ENCODE measurements around the gene LPAR1.

Gene LPAR1

GRCh38 chr9:111000202-111000601 lies 38.1 kb downstream of the LPAR1 start:
- DNase-seq = peak in 1 of 2 donors; percentile 60
- no peaks in the 10 kb centered on the region for H3K9me3 ChIP-seq
- intact Hi-C loops (cut with DNase I; ENCODE audit: low total_unique reads) = no loop called here
- no peaks in the 10 kb centered on the region for H3K27me3 ChIP-seq
- no peak overlapping the region for H3K27ac ChIP-seq
- no peak overlapping the region for H3K4me3 ChIP-seq
- H3K36me3 ChIP-seq = no peaks in the 10 kb centered on the region
- peaks cover 0 to 70% (median 20%) of the 10 kb centered on the region in 4 donors for H3K4me1 ChIP-seq
- TF ChIP-seq CTCF (IDR thresholded peaks at IDR 0.05) = no peak

GRCh38 chr9:110999379-110999778 lies 38.9 kb downstream of the LPAR1 start:
- Histone ChIP-seq H3K27me3 (no peaks in the 10 kb centered on the region), H3K4me1 (peaks cover 0 to 78% (median 23%) of the 10 kb centered on the region in 4 donors), H3K36me3 (no peaks in the 10 kb centered on the region), H3K9me3 (no peaks in the 10 kb centered on the region), H3K4me3 (no peak overlapping the region), H3K27ac (peak overlapping the region in 1 of 2 donors; percentile 4)
- no peak for TF ChIP-seq CTCF (IDR thresholded peaks at IDR 0.05)
- no peak for DNase-seq
- intact Hi-C loops (cut with DNase I; ENCODE audit: low total_unique reads) = no loop called here

GRCh38 chr9:110997847-110998246 lies 40.4 kb downstream of the LPAR1 start:
- Histone ChIP-seq H3K27me3 (no peaks in the 10 kb centered on the region), H3K27ac (peak overlapping the region in 1 of 2 donors; percentile 54), H3K36me3 (no peaks in the 10 kb centered on the region), H3K4me3 (no peak overlapping the region), H3K4me1 (peaks cover 0 to 80% (median 24%) of the 10 kb centered on the region in 4 donors), H3K9me3 (no peaks in the 10 kb centered on the region)
- DNase-seq = no peak
- no peak for TF ChIP-seq CTCF (IDR thresholded peaks at IDR 0.05)
- intact Hi-C loops (cut with DNase I; ENCODE audit: low total_unique reads) = no loop called here

GRCh38 chr9:110996436-110997220 lies 41.6 kb downstream of the LPAR1 start:
- H3K36me3 ChIP-seq = no peaks in the 10 kb centered on the region
- intact Hi-C loops (cut with DNase I; ENCODE audit: low total_unique reads) = no loop called here
- H3K4me1 ChIP-seq = peaks cover 0 to 81% (median 24%) of the 10 kb centered on the region in 4 donors
- TF ChIP-seq CTCF (IDR thresholded peaks at IDR 0.05) = no peak
- H3K27ac ChIP-seq = peak overlapping the region; percentile 54 to 56
- no peaks in the 10 kb centered on the region for H3K27me3 ChIP-seq
- peak; percentile 68 to 72 for DNase-seq
- no peak overlapping the region for H3K4me3 ChIP-seq
- H3K9me3 ChIP-seq = no peaks in the 10 kb centered on the region

- Histone ChIP-seq H3K4me1 (peaks cover 0 to 72% (median 24%) of the 10 kb centered on the region in 4 donors), H3K9me3 (no peaks in the 10 kb centered on the region), H3K4me3 (no peak overlapping the region), H3K27ac (peak overlapping the region; percentile 54 to 56), H3K27me3 (no peaks in the 10 kb centered on the region), H3K36me3 (no peaks in the 10 kb centered on the region)
- no peak for DNase-seq
- intact Hi-C loops (cut with DNase I; ENCODE audit: low total_unique reads) = no loop called here
- TF ChIP-seq CTCF (IDR thresholded peaks at IDR 0.05) = no peak
Observed at GRCh38 chr9:110995420-110996340, 42.6 kb downstream of the LPAR1 start.

All from tibial artery (tissue), 4 donors.